Kasumi-1 (cell line): ENCODE data around the gene BAIAP2L2.
A peak's percentile ranks its signal among the peaks of the same experiment; 100 is the strongest.
"Not testable (repeated sequence)": the region's sequence is repeated elsewhere in the genome, so short reads cannot be mapped to it uniquely, and the experiment has no call there.

Experiments used
- DNase-seq, 2 experiments: peaks; one replicate each; lab custom pipeline; 2025; lab: John Stamatoyannopoulos, UW

Gene BAIAP2L2

DNA sequence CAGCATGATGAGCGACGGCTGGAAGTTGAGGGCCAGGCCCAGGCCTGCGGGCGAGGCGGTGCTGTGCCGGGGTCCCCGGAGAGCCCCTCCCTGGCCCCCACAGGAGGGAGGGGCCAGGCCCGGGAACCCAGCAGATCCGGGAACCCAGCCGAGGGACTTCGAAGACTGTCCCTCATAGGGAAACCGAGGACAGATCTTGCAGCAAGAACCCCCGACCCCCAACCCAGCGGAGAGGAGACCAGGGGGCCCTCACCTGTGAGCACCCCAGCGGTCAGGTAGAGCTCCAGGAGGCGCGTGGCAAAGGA lies 28.9 kb downstream of the BAIAP2L2 start:
- DNase-seq, result no peak

DNA sequence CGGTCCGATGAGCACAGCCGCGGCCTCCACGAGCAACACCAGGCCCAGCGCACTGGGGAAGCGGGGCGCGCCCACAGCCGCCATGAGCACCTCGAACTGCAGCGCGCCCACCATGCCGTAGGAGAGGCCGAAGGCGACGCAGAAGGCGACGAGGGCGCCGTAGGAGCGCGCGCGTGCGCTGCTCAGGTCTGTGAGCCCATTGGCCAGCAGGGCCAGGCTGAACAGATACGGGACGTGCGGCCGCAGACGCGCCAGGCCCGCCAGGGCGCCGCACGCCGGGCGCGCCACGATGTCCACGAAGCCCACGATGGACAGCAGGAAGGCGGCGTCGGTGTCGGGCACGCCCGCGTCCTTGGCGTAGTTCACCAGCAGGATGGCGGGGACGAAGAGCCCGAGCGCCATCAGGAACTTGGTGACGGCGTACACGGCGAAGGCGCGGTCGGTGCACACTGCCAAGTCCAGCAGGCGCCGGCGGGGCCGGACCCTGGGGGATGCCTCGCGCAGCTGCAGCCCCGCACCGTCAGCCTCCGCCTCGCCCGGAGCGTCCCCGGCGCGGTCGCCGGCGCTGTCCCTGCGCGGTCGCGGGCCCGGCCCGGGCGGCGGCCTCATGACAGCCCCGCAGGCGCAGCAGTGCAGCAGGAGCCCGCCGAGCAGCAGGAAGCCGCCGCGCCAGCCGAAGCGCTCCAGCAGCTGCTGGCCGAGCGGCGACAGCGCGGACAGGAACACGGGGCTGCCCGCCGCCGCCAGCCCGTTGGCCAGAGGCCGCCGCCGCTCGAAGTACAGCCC lies 29.4 kb downstream of the BAIAP2L2 start:
- no peak for DNase-seq

DNA sequence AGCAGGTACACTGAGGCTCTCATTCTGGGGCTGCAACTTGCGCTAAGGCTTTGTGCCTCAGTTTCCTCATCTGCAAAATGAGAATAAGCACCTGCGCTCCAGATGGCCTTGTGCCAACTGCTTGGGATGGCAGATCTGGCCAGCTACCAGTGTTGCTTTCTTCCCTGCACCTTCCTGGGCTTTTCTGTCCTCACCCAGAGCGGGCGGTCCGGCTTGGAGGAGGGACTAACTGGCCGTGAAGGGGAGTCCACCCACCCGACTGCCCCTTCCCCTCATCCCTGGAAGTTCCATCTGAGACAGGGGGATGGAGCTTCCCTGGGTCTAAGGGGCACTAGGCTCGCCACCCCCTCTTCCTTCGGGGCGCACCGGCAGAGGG lies 30.0 kb downstream of the BAIAP2L2 start:
- no peak for DNase-seq

DNA sequence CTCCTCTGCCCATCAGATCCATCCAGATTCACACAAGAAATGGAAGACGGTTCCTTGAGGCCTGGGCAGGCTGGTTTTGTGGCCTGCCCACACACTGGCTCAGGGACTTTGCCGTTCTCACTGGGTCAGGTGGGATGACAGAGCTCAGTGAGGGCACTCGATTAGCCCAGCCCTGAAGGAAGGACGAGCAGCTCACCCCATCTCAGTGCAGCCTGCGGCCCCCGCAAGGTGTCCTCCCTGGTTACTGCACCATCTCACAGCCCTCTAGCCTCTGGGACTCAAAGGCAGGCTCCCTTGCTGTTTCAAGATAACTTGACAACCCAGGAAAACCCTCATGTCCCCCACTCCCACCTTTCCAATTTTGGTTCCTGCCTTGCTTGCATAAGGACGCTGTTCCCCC lies 30.7 kb downstream of the BAIAP2L2 start:
- no peak for DNase-seq

DNA sequence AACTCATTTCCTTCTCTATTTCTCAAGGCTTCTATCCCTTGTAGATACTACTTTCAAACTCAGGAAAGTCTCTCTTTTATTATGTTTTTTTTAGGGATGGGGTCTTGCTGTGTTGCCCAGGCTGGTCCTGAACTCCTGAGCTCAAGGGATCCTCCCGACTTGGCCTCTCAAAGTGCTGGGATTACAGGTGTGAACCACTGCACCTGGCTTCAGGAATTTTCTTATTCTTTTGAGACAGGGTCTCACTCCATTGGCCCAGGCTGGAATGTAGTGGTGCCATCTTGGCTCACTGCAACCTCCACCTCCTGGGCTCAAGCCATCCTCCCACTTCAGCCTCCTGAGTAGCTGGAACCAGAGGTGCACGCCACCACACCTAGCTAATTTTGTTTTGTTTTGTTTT lies 31.3 kb downstream of the BAIAP2L2 start:
- not testable (repeated sequence) for DNase-seq

DNA sequence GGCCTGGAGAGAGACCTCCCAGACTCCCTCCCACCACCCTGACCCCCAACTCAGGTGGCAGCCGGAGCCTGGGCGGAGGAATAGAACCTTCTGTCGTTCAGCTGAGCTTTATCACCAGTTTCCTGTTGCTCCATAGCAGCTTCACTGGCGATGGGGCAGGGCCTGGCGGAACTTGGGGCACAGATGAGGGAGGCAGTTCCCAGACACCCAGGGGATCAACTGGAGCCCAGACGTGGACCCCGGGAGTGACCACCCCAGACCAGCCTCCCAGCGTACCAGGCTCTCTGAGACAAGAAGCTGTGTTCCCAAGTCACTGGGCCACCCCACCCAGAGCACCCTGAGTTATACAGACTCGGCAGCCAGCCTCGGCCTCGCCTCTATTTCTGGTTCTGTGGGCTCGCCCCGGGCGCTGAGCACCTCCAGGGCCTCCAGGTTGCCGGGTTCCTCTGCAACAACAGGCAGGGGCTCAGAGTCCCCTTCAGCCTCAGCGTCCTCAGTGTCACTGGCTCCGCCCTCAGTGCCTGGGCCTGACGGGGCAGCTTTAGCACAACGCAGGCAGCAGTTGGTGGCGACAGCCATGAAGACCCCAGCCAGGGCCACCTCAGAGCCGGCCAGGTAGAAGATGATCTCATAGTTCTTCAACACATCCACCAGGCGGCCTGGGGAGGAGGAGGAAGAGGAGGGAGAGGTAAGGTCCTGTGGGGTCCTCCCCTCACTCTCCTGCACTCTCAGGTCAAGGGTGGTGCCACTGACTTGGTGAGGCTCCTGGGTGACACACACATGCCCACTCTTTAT lies 32.2 kb downstream of the BAIAP2L2 start:
- DNase-seq, result no peak

DNA sequence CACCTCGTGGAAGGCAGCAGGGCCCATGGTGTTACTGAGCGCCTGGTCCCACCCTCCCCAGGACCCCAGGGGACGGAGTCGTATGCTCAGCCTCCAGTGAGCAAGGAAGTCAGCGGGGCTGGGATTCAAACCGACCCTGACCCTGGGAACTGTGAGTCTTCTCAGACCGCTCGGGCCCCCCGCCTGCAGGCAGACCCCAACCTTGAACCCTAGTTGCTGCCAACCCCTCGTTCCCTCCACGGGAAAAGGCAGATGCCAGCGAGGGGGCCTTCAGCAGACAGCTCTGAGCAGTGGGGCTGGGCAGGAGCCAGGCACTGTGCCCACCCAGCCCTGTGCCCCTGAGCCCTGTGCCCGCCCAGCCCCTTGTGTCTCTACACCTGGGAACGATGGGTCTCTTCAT lies 32.9 kb downstream of the BAIAP2L2 start:
- DNase-seq, result no peak

DNA sequence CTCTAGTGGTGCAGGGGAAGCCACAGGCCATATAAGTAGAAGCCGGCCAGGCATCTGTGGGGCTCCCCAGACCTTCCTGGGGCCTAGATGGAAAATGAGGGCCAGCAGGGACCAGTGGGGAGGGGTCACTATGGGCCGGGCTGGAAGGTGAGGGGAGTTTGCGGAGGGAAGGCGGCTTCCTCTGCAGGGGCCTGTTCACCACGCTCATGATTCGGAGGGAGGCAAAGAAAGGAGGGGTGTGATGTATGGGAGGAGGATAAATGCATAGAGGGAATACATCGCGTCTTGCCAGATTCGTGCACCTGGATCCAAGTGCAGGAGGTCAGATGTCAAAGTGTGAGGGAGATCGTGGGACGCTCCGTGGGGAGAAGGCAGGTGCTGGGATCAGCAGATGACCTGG lies 33.4 kb downstream of the BAIAP2L2 start:
- DNase-seq, result no peak

DNA sequence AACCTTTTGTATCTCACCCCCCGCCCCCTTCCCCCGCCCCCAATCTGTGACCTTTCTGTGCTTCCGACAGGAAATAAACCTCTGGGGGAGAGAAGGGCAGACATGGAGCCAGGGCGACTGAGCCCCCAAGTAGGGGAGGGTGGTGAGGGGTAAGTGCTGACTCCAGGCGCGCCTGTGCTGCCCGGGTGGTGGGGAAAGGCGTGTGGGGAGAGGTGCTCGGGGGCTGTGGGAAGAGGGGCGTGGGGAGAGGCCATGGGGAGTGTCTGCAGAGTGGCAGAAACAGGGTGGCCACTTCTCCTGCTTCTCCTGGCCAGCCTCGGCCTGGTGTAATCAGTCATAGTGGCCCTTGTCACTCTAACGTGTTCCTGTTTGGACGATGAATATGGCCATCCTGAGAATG lies 34.5 kb downstream of the BAIAP2L2 start:
- no peak for DNase-seq

DNA sequence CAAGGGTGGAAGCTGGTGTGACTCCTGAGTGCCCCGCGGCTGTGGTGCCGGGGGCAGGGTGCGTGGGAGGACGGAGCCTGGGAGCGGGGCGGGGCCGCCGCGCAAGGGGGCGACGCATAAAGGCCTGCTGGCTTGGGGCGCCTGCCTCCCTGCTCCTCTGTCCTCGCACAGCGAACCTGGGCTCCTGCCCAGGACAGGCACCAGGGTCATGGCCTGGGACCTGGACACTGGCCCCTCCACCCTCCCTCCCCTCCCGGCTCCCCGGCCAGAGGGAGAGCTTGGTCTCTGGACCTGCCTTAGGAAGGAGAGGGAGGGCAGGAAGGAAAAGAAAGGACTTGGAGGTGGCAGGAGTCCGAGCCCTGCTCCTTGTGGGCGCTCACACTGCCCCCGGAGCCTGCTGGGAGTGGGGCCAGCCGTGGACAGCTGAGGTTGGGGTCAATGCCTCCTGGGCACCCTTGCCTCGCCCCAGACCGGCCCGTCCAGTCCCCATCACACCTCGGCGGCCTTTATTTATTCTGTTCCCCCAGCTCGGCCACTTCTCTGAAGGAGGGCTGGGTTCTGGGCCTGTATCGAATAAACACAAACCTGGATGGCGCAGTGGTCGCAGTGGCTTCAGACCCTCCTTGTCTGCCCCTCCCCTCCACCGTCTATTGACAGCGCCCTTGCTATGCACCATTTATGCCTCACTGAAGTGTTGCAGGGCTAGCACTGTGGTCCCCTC lies 35.2 kb downstream of the BAIAP2L2 start:
- no peak for DNase-seq

DNA sequence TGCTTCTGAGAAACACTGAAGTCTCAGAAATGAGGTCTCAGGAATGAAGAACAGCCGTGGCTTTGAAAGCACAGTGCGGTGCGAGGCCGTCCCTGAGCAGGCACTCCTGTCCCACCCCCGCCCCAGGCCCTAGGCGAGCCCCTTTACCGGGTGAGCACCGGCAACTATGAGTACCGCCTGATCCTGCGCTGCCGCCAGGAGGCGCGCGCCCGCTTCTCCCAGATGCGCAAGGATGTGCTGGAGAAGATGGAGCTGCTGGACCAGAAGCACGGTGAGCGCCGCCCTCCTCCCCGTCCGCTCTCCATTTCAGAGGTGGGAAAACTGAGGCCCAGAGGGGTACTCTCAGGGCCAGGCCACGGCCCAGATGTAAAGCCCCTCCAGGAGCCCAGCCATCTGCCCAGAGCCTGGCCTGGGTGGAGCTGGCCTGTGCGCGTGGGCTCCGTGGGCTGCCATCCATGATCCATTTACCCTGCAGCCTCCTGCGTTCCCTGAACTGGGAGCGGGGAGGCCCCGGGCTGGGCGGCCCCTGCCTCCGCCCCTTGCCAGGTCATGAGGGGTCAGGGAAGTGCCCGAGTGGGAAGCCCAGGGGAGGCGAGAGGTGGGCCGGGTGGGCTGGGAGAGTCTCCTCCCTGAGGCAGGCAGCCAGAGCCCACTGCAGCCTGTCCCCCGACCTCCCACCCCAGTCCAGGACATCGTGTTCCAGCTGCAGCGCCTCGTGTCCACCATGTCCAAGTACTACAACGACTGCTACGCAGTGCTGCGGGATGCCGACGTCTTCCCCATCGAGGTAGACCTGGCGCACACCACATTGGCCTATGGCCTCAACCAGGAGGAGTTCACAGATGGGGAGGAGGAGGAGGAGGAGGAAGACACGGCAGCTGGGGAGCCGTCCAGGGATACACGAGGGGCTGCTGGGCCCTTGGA lies 36.0 kb downstream of the BAIAP2L2 start:
- no peak for DNase-seq

DNA sequence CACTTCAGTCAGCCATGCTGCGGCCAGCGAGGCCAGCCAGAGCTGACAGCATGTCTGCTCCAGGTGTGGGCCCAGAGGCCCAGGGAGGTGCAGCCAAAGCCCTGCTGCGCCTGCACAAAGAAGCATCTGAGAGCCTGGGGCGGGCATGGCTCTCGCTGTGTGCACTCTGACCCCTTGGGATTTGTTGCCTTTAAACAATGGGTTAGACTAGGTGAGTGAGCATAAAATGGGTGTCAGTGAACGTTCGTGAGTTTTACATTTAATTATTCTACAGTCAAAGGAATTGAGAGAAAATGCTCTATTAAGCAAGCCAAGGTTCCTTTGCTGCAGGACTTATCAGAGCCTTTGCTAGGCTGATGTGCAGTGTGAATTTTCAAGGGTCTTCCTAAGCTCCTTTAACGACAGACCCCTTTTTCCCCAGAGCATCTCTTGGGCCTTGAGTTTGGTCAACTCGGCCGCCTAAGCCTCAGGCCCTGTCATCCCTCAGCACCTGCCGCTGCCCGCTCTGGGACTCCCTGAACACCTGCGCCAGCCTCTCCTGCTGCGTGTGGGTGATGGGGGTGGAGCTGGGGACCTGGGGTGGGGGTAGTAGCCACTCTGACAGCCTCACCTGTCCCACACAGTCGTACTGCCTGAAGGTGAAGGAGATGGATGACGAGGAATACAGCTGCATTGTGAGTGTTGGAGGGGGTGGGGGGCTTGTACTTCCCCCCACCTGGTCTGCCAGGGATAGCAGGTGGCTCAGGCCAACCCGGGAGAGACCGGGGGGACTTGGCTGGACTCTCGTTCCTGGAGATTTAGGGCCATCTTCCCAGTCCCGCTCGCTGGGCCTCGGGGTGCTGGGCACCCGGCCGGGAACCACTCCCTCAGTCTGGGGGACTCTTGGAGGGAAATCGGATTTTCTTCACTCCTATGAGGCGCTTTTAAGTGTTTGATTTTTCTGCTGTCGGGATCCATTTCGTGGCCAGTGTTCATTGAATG lies 37.0 kb downstream of the BAIAP2L2 start:
- DNase-seq, result no peak

DNA sequence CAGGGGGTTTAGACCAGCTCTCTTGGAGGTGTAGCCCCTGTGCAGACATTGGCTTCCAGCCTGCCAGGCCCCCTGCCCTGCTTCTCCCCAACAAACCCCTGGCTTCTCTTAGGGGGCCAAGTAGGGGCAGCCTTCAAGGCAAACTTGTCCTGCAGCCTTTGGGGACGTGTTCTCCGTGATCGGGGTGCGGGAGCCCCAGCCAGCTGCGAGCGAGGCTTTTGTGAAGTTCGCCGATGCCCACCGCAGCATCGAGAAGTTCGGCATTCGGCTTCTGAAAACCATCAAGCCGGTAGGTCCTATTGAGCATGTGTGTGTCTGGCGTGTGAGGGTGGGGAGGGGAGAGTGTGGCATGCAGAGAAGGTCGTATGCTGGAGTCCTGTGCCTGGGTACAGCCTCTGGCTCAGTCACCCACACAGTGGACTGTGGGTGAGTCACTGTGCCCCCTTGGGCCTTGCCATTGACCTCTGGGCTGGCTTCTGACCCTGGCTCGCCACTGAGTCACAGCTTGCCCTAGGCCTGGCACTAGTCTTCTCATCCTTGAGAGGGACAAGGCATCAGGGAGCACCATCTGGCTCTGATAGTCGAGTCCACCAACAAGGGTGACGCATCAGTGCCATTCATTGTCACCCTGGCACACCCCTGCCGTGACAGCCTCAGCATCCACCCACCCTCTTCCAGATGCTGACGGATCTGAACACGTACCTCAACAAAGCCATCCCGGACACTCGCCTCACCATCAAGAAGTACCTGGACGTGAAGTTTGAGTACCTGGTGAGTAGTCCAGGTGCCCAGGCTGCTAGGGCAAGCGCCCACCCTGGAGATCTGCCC lies 37.9 kb downstream of the BAIAP2L2 start:
- DNase-seq, result no peak

DNA sequence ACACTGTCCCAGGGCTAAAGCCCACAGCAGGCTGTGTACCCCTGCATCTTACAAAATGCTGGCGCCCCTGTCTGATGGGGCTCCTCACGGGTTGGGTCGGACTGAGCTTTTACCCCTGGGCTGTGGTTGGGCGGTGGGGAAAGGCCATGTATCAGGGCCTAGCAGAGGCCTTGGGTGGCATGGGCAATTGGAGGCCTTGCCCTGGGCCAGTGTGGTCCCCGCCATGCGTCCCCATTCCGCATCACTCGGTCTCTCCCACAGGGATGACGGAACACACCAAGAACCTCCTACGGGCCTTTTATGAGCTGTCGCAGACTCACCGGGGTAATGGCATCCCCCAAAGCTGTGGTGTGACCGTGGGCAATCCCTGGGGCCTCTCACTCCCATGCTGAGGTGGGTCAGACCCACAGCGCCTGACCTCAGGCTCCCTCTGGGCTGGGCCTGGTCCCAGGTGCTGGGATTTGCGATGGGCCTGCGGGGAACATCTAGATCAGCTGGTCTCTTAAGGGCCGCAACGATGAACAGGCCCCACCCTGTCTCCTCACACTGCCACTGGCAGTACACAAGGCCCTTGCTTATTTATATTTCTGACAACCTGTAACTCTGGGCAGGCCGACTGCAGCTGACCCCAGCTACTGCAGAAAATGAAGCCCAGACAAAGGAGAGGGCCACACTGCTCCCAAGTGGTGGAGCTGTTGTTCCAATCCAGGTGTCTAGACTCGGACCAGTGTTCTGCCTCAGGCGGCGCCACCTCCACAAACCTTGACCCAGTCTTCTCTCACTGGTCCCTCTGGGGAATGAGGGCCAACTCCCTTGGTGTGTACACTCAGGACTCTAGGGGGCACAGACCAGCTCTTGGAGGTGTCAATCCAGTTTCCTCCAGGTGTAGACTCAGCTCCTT lies 38.8 kb downstream of the BAIAP2L2 start:
- DNase-seq, result no peak

DNA sequence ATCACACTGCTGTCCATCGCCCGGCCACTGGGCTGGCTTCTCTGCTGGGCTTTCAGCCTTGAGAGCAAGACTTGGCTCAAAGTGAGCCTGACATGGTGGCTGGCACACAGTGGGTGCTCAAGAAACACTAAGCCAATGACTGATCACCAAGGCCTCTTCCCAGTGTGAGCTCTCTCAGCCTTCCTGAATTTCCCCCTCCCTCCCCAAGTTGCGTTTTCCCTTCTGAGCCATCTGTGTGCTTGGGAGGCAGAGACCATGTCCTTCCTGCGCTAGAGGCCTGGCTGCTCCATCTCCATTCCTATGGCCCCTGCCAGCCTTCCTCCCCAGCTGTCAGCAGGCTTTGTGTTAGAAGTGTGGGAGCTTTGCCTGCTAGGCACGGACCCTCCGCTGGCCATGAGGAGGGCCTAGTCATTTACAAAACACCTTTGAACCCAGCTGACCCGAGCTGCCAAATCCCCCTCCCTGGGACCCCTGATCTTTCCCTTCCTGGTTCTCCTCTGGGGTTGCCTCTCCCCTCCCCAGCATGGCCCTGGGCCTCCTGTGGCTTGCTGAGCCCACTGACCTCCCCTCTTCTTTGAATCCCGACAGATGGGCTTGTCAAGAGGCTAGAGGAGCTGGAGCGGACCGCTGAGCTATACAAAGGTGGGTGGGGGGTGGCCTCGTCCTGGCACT lies 40.1 kb downstream of the BAIAP2L2 start:
- DNase-seq, result no peak

DNA sequence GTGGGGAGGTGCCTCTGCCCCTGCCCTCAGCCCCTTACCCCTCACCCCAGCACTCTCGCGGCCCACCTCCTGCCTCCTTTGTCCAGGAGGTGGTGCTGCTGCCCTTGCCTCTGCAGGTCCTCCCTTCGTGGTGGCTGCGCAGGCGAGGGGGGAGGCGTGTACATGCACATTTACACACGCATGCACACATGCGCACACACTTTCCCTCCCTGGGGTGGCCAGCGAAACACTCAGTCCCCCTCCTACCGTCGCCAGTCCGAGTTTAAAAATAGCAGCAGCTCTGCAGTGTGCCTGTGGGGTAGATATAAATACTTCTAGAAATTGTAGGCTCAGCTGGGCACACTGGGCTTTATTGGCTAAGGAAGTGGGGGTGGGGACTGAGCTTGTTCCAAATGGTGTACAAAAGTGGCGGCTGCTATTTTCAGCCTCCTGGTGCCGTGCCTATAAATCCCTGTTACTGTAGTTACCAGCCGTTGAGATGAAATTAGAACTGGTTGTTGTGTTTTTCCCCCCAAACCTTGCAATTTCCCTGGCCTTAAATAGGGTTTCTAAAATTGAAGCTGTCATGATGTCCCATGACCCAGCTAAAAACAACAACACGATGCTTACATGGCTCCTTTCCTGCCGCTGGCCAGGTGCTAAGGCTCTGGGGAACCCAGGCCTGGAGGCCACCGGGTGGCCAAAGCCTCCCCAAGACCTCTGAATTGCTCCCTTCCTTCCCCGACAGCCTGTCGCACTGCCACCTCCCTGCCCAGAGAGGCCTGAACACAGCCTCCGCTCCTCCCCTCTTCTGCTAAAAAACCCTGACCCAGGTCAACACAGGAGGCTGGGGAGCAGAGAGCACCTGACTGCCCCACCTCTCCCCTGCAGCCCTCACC lies 40.9 kb downstream of the BAIAP2L2 start:
- peak; percentile 63 to 64 for DNase-seq
